Measurements from ENCODE around the gene IGFBP2.

DNA sequence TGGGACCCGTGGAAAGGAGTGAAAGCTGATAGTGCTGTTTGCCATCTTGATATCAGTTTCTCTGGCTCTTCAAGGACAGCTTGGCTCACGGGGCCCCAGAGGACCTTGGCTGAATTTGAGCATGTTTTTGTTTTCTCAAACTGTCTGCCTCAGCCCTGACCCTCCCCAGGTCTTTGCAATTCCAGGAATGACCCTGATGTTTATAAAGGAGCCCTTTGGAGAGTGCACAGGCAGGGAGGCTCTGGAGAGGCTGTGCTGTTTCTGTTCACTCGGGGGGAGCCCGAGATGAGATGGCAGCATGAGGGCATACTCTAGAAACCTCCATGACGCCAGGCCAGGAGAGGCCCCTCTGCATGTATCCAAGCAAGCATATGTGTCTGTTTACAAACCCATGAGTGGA, 16.4 kb downstream of the IGFBP2 start:
- TF ChIP-seq EGR1 (IDR thresholded peaks at IDR 0.05; ENCODE audit: low read depth in 2 of 2) (no peak), JUND (IDR thresholded peaks at IDR 0.05) (no peak)
- TF ChIP-seq, protein P1, sequence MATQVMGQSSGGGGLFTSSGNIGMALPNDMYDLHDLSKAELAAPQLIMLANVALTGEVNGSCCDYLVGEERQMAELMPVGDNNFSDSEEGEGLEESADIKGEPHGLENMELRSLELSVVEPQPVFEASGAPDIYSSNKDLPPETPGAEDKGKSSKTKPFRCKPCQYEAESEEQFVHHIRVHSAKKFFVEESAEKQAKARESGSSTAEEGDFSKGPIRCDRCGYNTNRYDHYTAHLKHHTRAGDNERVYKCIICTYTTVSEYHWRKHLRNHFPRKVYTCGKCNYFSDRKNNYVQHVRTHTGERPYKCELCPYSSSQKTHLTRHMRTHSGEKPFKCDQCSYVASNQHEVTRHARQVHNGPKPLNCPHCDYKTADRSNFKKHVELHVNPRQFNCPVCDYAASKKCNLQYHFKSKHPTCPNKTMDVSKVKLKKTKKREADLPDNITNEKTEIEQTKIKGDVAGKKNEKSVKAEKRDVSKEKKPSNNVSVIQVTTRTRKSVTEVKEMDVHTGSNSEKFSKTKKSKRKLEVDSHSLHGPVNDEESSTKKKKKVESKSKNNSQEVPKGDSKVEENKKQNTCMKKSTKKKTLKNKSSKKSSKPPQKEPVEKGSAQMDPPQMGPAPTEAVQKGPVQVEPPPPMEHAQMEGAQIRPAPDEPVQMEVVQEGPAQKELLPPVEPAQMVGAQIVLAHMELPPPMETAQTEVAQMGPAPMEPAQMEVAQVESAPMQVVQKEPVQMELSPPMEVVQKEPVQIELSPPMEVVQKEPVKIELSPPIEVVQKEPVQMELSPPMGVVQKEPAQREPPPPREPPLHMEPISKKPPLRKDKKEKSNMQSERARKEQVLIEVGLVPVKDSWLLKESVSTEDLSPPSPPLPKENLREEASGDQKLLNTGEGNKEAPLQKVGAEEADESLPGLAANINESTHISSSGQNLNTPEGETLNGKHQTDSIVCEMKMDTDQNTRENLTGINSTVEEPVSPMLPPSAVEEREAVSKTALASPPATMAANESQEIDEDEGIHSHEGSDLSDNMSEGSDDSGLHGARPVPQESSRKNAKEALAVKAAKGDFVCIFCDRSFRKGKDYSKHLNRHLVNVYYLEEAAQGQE (IDR thresholded peaks at IDR 0.05) = no peak
